NCI-H128 (cell line): ENCODE data around the gene XYLT1.

Experiments
- DNase-seq: peaks from one replicate; lab custom pipeline; 2025; ENCODE audit not compliant: unreplicated experiment; lab: John Stamatoyannopoulos, UW

The XYLT1 gene

DNA sequence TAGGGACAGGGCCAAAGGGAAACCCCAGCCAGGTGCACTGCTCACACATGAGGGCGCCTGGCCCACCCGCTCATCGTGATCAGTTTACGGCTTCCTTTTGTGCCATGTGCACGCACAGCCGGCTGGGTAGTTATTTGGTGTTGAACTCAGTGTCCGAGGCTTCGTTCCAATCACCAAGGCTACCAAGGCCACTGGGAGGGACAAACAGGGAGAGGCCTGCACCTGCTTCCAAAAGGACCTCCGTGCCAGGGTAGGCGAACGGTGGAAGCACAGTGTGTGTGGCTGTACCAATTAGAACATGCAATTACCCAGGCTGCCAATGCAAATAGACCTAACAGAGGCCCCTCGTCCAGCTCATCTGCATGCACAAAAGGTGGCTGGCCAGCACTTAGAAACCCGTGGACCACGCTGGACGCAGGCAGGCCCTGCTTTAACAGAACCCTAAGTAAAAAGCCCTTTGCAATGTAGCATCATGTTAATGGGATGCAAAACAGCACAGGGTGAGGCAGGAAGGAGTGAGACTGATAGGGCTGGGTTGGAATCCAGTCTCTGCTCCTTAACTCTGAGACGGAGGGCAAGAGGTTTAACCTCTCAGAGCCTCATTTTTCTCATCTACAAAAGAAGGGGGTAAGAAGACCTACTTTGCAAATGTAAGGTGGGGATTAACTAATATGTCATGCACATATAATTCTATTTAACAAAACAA lies 204.0 kb downstream of the XYLT1 start:
- DNase-seq = no peak

DNA sequence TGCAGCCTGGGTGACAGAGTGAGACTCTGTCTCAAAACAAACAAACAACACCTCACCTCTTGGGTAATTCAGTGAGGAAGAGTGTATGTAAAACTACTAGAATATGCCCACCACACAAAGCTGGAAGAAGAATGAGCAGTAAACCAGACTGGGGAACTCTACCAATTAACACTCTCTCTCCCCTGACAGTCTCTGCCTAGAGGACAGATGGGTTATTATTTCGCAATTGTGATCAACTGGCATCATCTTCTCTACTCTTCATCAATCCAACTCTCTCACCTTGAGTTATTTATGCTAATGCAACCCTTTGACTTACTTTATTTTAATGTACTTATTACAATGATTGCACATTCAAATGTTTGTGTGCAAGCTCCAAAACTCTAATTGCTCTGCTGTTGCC lies 205.6 kb downstream of the XYLT1 start:
- DNase-seq = no peak

DNA sequence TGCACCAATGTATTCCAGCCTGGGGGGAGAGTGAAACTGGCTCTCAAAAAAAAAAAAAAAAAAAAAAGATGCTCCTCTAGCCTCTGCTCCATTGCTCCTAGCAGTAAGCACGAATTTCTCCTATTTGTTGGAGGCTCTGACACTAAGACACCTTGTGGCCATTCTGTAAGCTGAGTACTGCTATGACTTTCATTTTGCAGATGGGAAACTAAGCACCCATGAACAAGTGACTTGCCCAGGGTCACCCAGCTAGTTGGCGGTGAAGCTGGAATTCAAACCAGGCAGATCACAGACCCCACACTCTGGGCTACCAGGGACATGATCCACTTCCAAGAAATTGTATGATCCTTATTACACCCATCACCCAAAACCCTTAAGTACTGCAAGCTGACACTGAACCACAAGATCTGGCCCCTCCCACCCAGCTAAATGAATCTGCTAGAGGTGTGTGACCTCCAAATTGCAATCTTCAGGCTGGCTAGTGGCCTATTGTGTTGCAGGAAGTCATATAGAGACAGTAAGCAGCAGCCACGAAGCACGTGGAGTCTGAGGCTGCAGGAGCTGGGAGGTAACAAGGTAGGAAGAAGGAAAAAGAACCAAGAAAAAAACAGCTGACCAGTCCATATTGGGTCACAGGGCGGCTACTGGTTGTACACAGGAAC lies 209.4 kb downstream of the XYLT1 start:
- DNase-seq = no peak

DNA sequence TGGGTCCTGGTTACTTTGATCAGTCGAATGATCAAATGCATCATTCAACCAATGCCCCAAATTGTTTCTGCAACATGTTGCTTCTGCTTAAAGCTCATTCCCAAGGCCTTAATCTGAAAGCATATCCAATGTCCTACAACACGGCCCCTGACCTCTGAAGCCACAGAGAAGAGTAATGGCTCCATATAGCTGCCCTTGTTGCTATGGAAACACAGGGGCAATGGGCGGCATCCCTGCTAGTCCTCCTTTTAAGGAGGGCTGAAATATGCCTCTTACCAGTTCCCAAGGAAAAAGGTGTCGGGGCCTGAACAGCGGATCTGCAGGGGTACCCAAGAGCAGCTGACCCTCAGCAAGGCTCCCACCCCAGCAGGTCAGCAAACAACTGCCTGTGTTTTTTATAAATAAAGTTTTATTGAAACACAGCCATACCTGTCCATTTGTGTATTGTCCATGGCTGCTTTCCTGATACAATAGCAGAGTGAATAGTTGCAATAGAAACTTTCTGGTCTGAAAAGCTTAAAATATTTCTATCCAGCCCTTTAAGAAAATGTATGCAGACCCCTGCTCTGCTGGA lies 210.4 kb downstream of the XYLT1 start:
- no peak for DNase-seq

DNA sequence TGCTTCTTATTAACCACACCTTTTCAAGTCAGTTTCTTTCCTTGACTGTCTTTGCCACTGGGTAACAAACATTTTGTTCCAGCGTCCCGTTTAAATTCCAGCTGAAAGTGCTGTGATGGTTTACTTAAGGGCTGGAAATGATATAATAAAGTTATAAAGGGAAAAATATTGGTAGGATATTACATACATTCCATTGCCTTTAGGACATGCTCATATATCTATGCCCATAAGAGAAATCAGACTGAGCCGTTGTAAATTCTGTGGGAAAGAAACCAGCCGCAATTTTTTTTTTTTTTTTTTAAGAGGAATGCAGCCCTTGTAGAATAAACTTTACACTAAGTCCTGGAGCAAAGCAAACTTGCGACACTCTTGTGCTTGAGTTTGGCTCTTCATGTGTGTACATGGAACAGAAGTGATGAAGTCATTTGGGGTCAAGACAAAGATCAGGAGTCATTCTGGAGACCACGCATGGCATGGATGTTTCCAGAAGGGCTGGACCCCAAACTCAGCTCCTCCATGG lies 210.9 kb downstream of the XYLT1 start:
- DNase-seq = no peak

DNA sequence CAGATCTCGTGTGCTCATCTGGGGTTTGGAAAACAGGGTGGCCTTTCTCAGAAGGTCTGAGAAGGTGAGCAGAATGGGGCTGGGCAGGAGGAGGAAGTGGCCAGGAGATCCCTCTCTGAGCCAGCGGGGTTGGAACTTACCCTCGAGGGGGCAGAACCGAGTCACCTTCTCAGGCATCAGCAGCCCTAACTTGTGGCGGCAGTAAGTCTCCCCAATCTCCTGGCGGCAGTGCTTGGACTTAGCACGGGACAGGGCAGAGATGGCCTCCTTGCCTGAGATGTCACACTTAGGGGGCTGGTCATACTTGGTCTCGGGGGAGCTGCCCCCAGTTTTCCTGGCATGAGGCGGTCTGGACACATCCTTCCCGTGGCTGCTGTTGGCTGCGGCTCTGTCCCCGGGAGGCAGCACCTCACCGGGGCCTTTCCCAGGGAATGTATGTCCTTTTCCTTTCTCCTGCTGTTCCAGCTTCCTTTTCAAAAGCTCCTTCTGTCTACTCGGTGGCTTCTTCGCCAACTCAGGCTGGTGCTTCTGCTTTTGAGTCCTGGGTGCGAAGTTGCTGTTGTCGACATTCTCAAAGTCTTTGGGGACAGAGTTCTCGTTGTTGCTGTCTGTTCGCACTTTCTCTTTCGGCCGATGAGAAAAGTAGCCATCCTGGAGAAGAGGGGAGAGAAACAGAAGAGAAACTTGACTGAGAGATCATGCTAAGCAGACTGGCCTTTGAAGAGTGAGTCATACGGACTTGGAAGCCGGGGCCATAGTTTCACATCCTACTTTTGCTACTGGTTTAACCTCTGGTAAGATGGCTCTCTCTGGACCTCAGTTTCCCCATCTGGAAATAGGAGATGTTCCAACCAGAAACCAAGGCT lies 211.7 kb downstream of the XYLT1 start:
- no peak for DNase-seq

DNA sequence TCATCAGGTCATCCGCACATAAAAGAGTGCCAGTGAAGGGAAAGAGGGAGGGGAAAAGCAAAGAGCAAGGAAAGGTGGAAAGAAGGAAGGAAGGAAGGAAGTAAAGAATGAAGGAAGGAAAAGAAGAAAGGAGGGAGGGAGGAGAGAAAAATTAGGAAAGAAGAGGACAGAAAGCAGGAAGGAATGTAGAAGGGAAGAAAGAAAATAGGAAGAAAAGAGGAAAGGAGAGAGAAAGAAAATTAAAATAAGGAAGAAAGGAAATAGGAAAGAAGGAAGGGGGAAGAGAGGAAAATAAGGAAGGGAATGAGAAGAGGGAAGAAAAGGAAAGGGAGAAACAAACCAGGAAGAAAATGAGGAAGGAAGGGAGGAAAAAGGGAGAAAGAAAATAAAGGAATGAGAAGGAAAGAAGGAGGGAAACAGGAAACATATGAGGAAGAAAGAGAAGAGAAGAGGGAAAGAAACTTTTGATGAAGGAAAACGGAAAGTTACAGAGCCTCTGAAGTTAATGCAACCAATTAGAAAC lies 212.6 kb downstream of the XYLT1 start:
- no peak for DNase-seq

DNA sequence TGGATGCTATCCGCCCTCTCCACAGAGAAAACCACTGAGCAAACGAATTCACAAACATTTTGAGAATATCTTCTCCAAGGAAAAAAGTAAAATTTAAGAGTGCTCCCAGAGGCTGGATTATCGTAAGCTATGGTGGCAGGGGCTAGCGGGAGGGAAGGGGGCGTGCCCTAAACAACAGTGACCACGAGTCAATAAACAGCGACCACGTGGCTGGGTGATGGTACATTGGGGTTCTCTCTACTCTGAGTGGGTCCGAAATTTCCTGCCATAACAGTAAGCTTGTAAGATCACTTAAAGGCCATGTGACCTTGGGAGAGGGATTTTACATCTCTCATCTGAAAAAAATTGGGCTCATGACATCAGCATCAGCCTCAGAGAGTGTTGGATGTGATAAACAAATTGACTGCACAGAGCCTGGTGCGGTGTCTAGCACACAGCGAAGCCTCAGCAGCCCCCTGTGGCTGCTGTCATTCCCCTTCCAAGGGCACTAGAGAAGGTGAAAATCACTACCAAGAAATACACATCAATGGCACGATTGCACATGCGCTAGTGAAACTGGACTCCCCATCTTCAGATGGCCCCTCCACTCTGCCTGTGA lies 213.2 kb downstream of the XYLT1 start:
- no peak for DNase-seq

DNA sequence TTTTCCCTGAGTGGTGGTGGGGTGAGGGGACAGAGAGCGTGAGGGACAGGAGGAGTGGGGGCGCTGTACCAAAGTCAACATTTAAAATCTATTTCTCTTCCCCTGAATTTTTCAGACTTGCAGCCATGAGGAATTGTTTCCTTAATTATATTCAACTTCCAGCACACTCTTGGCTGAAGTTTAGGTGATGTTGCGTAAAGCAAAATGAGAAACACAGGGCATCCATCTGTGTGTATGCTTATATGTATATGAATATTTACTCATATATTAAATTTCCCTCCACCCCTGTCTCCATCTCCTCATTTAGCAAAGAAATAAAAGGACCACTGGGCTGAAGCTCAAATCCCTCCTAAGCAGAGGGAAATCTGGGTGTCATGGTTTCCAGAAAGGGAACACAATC lies 218.1 kb downstream of the XYLT1 start:
- DNase-seq = no peak

DNA sequence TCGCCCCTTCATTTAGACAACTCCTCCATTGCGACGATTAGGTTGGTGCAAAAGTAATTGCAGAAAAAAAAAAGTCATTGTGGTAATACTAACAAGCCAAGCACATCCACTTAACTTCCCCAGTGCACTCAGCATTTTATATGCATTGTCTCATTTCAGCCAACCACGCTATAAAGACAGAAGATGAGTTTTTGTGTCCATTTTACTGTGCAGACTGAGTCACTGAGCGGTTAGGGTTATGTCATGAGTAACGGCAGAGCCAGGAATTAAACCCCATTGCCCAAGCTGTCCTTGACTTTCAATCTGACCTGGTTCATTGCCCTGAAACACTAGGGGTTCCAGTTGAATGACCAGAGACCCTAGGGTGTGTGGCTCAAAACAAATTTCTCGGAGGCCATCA lies 218.7 kb downstream of the XYLT1 start:
- no peak for DNase-seq

DNA sequence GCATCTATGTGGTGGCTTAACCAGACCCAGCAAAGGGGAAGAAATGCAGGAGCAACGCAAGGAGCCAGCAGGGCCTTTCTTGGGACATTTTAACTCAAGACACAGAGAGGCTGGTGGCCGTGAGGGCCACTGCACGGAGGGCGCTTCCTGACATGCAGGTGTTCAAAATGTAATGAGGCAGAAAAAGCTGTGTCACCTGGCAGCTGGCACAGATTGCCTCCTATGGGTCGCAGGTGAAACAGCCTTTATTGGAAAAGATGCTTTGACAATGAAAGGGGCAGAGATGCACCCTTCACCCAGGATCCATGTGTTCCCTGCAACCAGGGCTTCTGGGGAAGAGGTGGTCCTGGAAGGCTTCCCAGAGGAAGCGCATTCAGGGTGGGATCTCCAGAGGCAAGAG lies 219.3 kb downstream of the XYLT1 start:
- no peak for DNase-seq

DNA sequence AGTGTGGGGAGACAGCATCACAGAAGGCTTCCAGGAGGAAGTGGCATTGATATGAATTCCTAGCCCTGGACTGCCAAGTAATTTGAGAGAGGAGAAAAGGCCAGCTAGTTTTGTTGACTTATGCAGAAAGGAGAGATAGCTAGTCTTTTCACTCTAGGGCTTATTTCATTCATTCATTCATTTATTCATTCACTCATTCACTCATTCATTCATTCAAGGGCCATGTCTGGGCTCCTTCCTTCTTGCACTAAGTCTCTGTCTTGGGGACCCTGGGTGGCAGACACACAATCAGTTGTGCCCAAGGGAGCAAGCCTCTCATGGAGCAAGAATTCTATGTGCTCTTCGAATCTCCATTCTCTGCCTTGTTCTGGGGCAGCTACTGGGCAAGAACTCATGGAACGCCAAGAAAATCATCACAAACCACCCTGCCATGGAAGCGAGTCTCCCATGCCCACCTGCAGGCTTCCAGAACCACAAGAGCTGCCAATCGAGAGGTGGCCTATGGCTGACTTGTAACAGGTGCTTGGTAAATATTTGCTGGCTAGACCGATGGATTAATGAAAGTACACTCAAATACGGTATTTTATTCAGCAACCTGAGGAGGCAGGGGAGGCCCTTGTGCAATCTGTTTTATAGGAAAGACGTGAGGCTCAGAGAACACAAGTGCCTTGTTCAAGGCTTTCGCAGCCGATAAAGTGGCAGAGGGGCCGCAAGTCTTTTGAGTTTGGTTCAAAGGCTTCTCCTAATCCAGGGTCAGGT lies 223.6 kb downstream of the XYLT1 start:
- DNase-seq = no peak

DNA sequence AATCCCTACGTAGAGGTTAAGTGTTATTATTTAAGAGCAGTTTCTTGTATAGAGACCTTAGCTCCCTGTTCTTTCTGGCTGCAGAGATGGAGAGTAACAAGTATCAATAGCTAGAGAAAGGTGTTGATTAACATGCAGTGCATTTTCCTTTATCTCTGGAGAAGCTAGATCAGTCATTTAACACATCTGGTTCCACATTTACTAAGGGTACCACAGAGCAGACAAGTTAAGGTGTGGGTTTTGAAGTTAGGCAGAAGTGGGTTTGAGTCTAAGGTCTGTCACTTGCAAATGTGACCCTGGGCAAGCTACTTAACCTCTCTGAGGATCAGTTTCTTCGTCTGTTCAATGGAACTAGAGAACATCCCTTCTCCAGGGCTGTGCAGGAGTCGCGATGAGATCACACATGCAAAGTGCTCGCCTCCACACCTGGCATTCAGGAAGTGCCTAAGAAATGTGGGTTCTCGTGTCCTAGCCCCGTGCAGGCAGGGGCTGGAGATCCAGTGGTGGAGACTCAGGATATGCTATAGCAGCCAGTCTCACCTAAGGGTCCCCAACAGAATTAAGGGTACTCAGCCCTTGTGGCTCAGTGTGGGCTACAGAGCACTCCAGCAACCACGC lies 224.4 kb downstream of the XYLT1 start:
- no peak for DNase-seq

DNA sequence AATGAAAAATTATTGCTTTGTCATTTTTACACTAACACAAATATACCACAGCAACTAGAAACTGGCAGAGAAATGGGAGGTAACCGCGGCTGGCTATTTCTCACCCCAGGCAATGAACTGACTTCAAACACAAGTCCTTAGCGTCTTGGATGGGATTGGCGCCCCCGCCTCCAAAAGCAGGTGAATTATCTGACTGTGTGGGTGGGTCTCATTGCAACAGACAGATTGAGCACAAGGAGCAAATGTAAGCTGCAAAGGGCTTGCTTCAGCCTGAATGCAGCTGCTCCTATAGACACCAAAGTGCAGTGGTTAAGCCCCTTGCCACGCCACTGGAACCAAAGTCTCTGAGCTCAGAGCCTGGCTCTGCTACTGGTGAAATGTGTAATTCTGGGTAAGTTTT lies 225.0 kb downstream of the XYLT1 start:
- DNase-seq = no peak

DNA sequence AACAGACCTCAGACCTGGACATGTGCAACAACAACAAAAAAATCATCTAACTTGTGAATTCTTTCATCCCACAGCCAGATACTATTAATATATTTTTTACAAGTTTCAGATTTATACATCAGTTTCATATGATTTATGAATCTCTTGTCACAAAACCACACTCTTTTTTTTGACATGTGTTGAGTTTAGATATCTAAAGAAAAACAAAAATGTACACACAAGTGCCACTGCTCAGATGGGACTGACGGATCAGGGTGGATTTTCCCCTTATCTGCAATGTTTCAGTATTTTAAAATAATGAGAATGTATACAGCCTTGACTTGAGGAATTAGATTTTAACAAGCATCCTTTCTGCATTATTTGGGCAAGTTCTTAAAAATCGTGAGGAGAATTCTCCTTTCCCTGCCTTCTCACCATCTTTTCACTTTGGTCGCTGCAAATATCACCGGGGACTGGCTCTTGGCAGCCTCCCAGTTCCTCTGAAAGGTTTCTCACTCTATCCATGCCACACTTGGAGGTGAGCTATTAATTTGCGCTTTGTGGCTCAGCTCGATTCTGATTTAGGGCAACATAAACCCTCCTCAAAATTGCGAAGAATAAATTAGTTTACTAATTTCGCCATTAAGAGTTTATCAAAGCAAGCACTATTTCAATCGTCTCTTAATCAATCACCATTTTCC lies 225.7 kb downstream of the XYLT1 start:
- no peak for DNase-seq

DNA sequence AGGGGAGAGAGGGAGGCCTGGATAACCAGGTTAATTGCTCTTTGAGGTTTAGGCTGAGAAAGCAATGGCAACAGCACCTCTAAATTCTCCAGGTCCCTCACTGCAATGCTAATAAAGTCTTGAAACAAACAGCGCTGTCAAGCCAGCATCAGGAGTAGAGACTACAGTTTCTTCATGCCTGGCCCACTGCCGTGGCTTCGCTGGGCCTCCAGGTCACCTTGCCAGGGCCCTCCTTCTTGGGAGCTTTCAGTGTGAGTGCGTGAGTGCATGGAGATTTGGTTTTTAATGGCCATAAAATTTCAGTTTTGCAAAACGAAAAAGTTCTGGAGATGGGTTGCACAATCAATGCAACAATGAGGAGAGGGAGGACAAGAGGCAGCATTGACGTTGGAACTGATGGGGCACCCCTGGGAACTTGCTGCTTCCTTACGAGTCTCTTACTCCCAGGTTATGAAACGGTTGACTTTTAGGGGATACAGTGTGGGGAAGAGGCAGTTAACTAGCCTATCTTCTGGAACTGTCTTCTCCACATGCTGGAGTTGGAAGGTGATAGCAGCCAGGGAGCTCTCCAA lies 229.4 kb downstream of the XYLT1 start:
- DNase-seq = no peak

DNA sequence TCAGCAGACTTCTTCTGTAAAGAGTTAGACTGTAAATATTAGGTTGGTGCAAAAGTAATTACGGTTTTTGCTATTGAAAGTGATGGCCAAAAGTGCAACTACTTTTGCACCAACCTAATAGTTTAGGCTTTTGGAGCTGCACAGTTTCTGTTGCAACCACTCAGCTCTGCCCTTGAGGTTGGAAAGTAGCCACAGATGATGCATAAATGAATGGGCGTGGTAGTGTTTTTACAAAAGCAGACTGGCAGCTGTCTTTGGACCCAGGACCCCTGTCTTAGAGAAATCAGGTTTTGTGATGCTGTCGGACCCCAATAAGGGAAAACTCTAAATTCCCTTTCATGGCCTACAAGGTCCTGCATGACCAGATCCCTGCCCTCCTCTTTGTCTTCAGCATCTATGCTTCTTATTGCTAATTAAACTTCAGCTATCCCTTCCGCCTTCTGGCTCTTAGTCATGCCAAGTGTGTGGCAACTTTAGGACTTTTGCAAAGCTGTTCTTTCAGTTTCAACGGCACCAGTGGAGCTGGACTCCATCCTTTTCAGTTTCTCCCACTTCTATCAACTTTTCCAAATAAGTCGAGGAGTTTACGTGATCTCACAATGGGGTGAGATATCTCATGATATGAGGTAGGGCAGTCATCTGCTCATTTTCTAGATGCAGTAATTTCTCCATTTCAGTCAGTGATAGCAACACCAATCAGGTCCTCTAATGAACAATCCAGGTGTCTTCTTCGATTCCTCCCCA lies 232.3 kb downstream of the XYLT1 start:
- DNase-seq = no peak

DNA sequence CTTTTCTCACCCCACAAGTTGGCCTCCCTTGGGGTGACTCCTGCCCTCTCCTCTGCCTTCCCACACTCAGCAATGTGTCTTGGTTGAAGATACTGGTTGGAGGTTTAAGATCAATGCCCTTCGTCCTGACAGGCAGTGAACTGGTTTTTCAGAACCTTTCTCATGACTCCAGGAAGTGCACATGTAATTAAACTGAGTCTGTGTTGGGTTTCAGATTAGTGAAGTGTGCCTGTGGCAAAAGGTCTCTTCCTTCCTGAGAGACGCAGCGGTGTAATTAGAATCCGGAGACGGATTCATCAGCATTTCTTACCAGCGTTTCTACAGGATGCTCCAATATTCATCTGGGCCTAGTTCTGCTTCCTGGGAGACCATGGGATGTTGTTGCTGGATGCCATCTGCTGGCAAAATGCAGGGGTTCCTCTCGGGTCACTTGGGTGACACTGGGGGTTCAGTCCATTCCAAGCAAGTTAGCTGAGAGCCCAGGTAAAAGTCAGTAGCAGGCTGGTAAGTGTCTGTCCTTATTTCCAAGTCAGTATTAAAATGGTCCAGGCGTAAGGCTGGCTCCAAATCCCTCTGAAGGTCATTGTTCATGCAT lies 233.3 kb downstream of the XYLT1 start:
- DNase-seq = no peak
